Mucosa of rectum (tissue), 2 donors: Measurements from ENCODE around the gene KRT73.

Experiments used
- H3K27ac ChIP-seq, 2 donors: one replicate each; pipeline ENCODE4 v1.7.0; 2013; ENCODE audit warnings: inconsistent platforms in 2 of 2, low read depth in 2 of 2, low read length in 2 of 2
- H3K27me3 ChIP-seq, 2 donors: one replicate each; pipeline ENCODE4 v1.7.0; 2013; ENCODE audit warnings: low read length in 2 of 2; ENCODE audit not compliant: control insufficient read depth in 2 of 2, insufficient read depth in 2 of 2
- H3K36me3 ChIP-seq, 2 donors: one replicate each; pipeline ENCODE4 v1.7.0; 2013; ENCODE audit warnings: low read length in 2 of 2; ENCODE audit not compliant: control insufficient read depth in 2 of 2, insufficient read depth in 2 of 2
- H3K4me1 ChIP-seq, 2 donors: one replicate each; pipeline ENCODE4 v1.7.0; 2013; ENCODE audit warnings: low read length in 2 of 2, mild to moderate bottlenecking in 1 of 2; ENCODE audit not compliant: control insufficient read depth in 2 of 2, insufficient read depth in 2 of 2
- H3K4me3 ChIP-seq, 2 donors: one replicate each; pipeline ENCODE4 v1.7.0; 2013; ENCODE audit warnings: low read length in 2 of 2
- H3K9ac ChIP-seq, 2 donors: one replicate each; pipeline ENCODE4 v1.7.0; 2013; ENCODE audit warnings: low read length in 2 of 2, low read depth in 1 of 2, mild to moderate bottlenecking in 1 of 2
- H3K9me3 ChIP-seq, 2 donors: one replicate each; pipeline ENCODE4 v1.7.0; 2013; ENCODE audit warnings: low read length in 2 of 2; ENCODE audit not compliant: control insufficient read depth in 2 of 2
- donor health status: healthy.
- donor health status: Normal muscosa, but diverticular disease.

The KRT73 gene

GRCh38 chr12:52578469-52578868, 39.9 kb downstream of the KRT73 start:
- no peak overlapping the region for H3K4me3 ChIP-seq
- no peaks in the 10 kb centered on the region for H3K4me1 ChIP-seq
- no peak overlapping the region for H3K27ac ChIP-seq
- no peaks in the 10 kb centered on the region for H3K36me3 ChIP-seq
- H3K27me3 ChIP-seq = no peaks in the 10 kb centered on the region
- no peak overlapping the region for H3K9ac ChIP-seq
- no peaks in the 10 kb centered on the region for H3K9me3 ChIP-seq

GRCh38 chr12:52577316-52577715, 41.0 kb downstream of the KRT73 start:
- no peak overlapping the region for H3K9ac ChIP-seq
- H3K27me3 ChIP-seq = no peaks in the 10 kb centered on the region
- H3K27ac ChIP-seq = no peak overlapping the region

GRCh38 chr12:52575948-52576347, 42.4 kb downstream of the KRT73 start:
- H3K4me1 ChIP-seq = no peaks in the 10 kb centered on the region
- H3K4me3 ChIP-seq = no peak overlapping the region
- H3K36me3 ChIP-seq = no peaks in the 10 kb centered on the region
- H3K9me3 ChIP-seq = no peaks in the 10 kb centered on the region
- no peak overlapping the region for H3K9ac ChIP-seq
- no peaks in the 10 kb centered on the region for H3K27me3 ChIP-seq
- no peak overlapping the region for H3K27ac ChIP-seq

More at GRCh38 chr12:52577316-52577715, 41.0 kb downstream of the KRT73 start:
- Histone ChIP-seq H3K9me3 (no peaks in the 10 kb centered on the region), H3K36me3 (no peaks in the 10 kb centered on the region), H3K4me1 (no peaks in the 10 kb centered on the region), H3K4me3 (no peak overlapping the region)

- H3K9ac ChIP-seq = no peak overlapping the region
- H3K27ac ChIP-seq = no peak overlapping the region
- H3K36me3 ChIP-seq = no peaks in the 10 kb centered on the region
- no peaks in the 10 kb centered on the region for H3K27me3 ChIP-seq
- no peaks in the 10 kb centered on the region for H3K4me1 ChIP-seq
- H3K4me3 ChIP-seq = no peak overlapping the region
- H3K9me3 ChIP-seq = no peaks in the 10 kb centered on the region
Measured at GRCh38 chr12:52575256-52575655, 43.1 kb downstream of the KRT73 start.

GRCh38 chr12:52573743-52574142, 44.6 kb downstream of the KRT73 start, which contains the start of gene KRT74:
TSS of gene KRT74 (minus strand) at chr12:52573843. CDS start at chr12:52573777, 66 bp downstream.
- H3K27me3 ChIP-seq = no peaks in the 10 kb centered on the region
- no peak within 1 kb of the TSS for H3K4me3 ChIP-seq
- no peaks in the 10 kb centered on the region for H3K4me1 ChIP-seq
- no peak within 1 kb of the TSS for H3K27ac ChIP-seq
- no peaks in the 10 kb centered on the region for H3K36me3 ChIP-seq
- no peaks in the 10 kb centered on the region for H3K9me3 ChIP-seq
- H3K9ac ChIP-seq = no peak within 1 kb of the TSS

- Histone ChIP-seq H3K27ac (no peak overlapping the region), H3K4me1 (no peaks in the 10 kb centered on the region), H3K36me3 (no peaks in the 10 kb centered on the region), H3K9me3 (no peaks in the 10 kb centered on the region), H3K4me3 (no peak overlapping the region), H3K27me3 (no peaks in the 10 kb centered on the region), H3K9ac (no peak overlapping the region)
Measured at GRCh38 chr12:52573306-52573705, 45.1 kb downstream of the KRT73 start.

GRCh38 chr12:52570511-52570910, 47.8 kb downstream of the KRT73 start:
- Histone ChIP-seq H3K4me1 (no peaks in the 10 kb centered on the region), H3K27me3 (no peaks in the 10 kb centered on the region), H3K27ac (no peak overlapping the region), H3K4me3 (no peak overlapping the region), H3K36me3 (no peaks in the 10 kb centered on the region), H3K9ac (no peak overlapping the region), H3K9me3 (no peaks in the 10 kb centered on the region)

GRCh38 chr12:52568111-52568510, 50.2 kb downstream of the KRT73 start:
- Histone ChIP-seq H3K27ac (no peak overlapping the region), H3K4me1 (no peaks in the 10 kb centered on the region), H3K9me3 (no peaks in the 10 kb centered on the region), H3K4me3 (no peak overlapping the region), H3K36me3 (no peaks in the 10 kb centered on the region), H3K27me3 (no peaks in the 10 kb centered on the region), H3K9ac (no peak overlapping the region)

GRCh38 chr12:52566847-52567291, 51.5 kb downstream of the KRT73 start:
- H3K4me1 ChIP-seq = no peaks in the 10 kb centered on the region
- no peaks in the 10 kb centered on the region for H3K36me3 ChIP-seq
- H3K9me3 ChIP-seq = no peaks in the 10 kb centered on the region
- H3K27ac ChIP-seq = no peak overlapping the region
- H3K27me3 ChIP-seq = no peaks in the 10 kb centered on the region
- H3K9ac ChIP-seq = no peak overlapping the region
- no peak overlapping the region for H3K4me3 ChIP-seq

- H3K27ac ChIP-seq = no peak overlapping the region
- H3K27me3 ChIP-seq = no peaks in the 10 kb centered on the region
Measured at GRCh38 chr12:52564582-52564981, 53.8 kb downstream of the KRT73 start.

More at GRCh38 chr12:52564582-52564981, 53.8 kb downstream of the KRT73 start:
- no peaks in the 10 kb centered on the region for H3K4me1 ChIP-seq
- H3K4me3 ChIP-seq = no peak overlapping the region
- H3K9me3 ChIP-seq = no peaks in the 10 kb centered on the region
- no peaks in the 10 kb centered on the region for H3K36me3 ChIP-seq
- H3K9ac ChIP-seq = no peak overlapping the region
